Natural killer cell (primary cell): Measurements from ENCODE around the gene ADAMTS18. TPM values are rescaled to one million over a fixed set of nuclear protein-coding genes. Genes with fewer than 3 reads are reported as not detected.

ENCODE experiments used
- ATAC-seq, 3 donors: fragments of 150-1000 bp in 2 of 3; fragments of 200-7000 bp in 1 of 3; cut with Tn5 transposase; 1 replicate in 1 of 3; 2 replicates in 2 of 3; pipeline ENCODE4 v1.10.0; 2021; ENCODE audit warnings: mild to moderate bottlenecking in 2 of 3, moderate library complexity in 2 of 3
- DNase-seq, 2 donors: peaks; one replicate each; pipeline versions ENCODE4 v3.0.0 to v3.0.0-alpha.2; 2013 to 2021; ENCODE audit warnings: mixed read lengths in 1 of 2
- H3K27ac ChIP-seq: one replicate; pipeline ENCODE4 v1.5.1; 2013; ENCODE audit warnings: mild to moderate bottlenecking, low read length
- H3K27me3 ChIP-seq: one replicate; pipeline ENCODE4 v1.6.1; 2013; ENCODE audit warnings: low read length; ENCODE audit not compliant: control insufficient read depth, insufficient read depth
- H3K36me3 ChIP-seq: one replicate; pipeline ENCODE4 v1.6.1; 2013; ENCODE audit warnings: low read length; ENCODE audit not compliant: control insufficient read depth, insufficient read depth
- H3K4me1 ChIP-seq: one replicate; pipeline ENCODE4 v1.6.1; 2013; ENCODE audit warnings: low read length; ENCODE audit not compliant: control insufficient read depth, insufficient read depth
- H3K4me3 ChIP-seq: one replicate; pipeline ENCODE4 v1.5.1; 2013; ENCODE audit warnings: low read length
- H3K9me3 ChIP-seq: one replicate; pipeline ENCODE4 v1.6.1; 2013; ENCODE audit warnings: low read length; ENCODE audit not compliant: control insufficient read depth, insufficient read depth
- H3K27ac Mint-ChIP-seq, 2 donors: one replicate each; pipeline ENCODE4 v1.8.0; 2022; ENCODE audit warnings: mild to moderate bottlenecking in 2 of 2, mixed read lengths in 2 of 2, moderate library complexity in 1 of 2
- H3K27me3 Mint-ChIP-seq, 2 donors: one replicate each; pipeline ENCODE4 v1.8.0; 2022; ENCODE audit warnings: low read depth in 2 of 2, mixed read lengths in 2 of 2
- H3K36me3 Mint-ChIP-seq: one replicate; pipeline ENCODE4 v1.8.0; 2022; ENCODE audit warnings: mixed read lengths
- H3K4me1 Mint-ChIP-seq, 2 donors: one replicate each; pipeline ENCODE4 v1.8.0; 2022; ENCODE audit warnings: mixed read lengths in 2 of 2
- H3K4me3 Mint-ChIP-seq: one replicate; pipeline ENCODE4 v1.8.0; 2022; ENCODE audit warnings: mild to moderate bottlenecking, moderate library complexity, mixed read lengths
- H3K9me3 Mint-ChIP-seq, 2 donors: one replicate each; pipeline ENCODE4 v1.8.0; 2022; ENCODE audit warnings: mixed read lengths in 2 of 2
- CTCF ChIP-seq: fragments of 200-600 bp; IDR thresholded peaks from one replicate; pipeline ENCODE4 v1.8.0; 2022; ENCODE audit warnings: antibody characterized with exemption
- WGBS: methylation state at CpG from one replicate; pipeline ENCODE4 v1.1.7; 2013; ENCODE audit warnings: missing lambda C conversion rate; ENCODE audit not compliant: insufficient coverage; 5-methylcytosine and 5-hydroxymethylcytosine counted together
- intact Hi-C: fragments of 100-400 bp; cut with micrococcal nuclease; formaldehyde crosslinking; loops from one replicate; pipeline ENCODE4 v1.14.2; 2022
- total RNA-seq, 4 donors: library from RNA; stranded (reverse); fragments of 120-200 nt in 1 of 4; gene quantifications; one replicate each; pipeline versions ENCODE4 v1.2.3 to v1.2.4, GENCODE V29; 2013 to 2022

ADAMTS18 gene
- total RNA-seq, 3 donors from 2014 or later (not counting 1 experiment from before 2014, with no cell fraction given), result not detected

- Histone ChIP-seq H3K27ac (no peak overlapping the region), H3K36me3 (no peaks in the 10 kb centered on the region), H3K4me3 (no peak overlapping the region), H3K4me1 (no peaks in the 10 kb centered on the region), H3K27me3 (no peaks in the 10 kb centered on the region), H3K9me3 (no peaks in the 10 kb centered on the region)
- no peak for TF ChIP-seq CTCF
- 93% methylated on average over 5 of the region's 5 CpGs for WGBS
- DNase-seq (no peak), ATAC-seq (no peak)
- H3K4me3 Mint-ChIP-seq, result no peak overlapping the region
- intact Hi-C loops, result no loop called here
- peaks cover 15 to 23% of the 10 kb centered on the region in 2 donors for H3K4me1 Mint-ChIP-seq
- no peaks in the 10 kb centered on the region for H3K36me3 Mint-ChIP-seq
- no peak overlapping the region for H3K27ac Mint-ChIP-seq
- no peaks in the 10 kb centered on the region for H3K9me3 Mint-ChIP-seq
- H3K27me3 Mint-ChIP-seq, result peaks cover 0 to 3% of the 10 kb centered on the region in 2 donors
Observed at GRCh38 chr16:77297996-77298395, 136.8 kb downstream of the ADAMTS18 start.

GRCh38 chr16:77295896-77296295 lies 138.9 kb downstream of the ADAMTS18 start:
- no peaks in the 10 kb centered on the region for H3K27me3 ChIP-seq
- 100% methylated on average over 1 of the region's 3 CpGs for WGBS
- Mint-ChIP-seq H3K27me3 (peaks cover 0 to 3% of the 10 kb centered on the region in 2 donors), H3K27ac (no peak overlapping the region), H3K9me3 (no peaks in the 10 kb centered on the region), H3K36me3 (no peaks in the 10 kb centered on the region), H3K4me3 (no peak overlapping the region), H3K4me1 (peaks cover 6% of the 10 kb centered on the region in 2 donors)
- DNase-seq (no peak), ATAC-seq (no peak)
- no peaks in the 10 kb centered on the region for H3K36me3 ChIP-seq
- no peak overlapping the region for H3K27ac ChIP-seq
- intact Hi-C loops, result no loop called here
- no peak overlapping the region for H3K4me3 ChIP-seq
- TF ChIP-seq CTCF, result no peak
- H3K4me1 ChIP-seq, result no peaks in the 10 kb centered on the region
- H3K9me3 ChIP-seq, result no peaks in the 10 kb centered on the region

GRCh38 chr16:77290451-77291115 lies 144.3 kb downstream of the ADAMTS18 start:
- 92% methylated on average over 10 of the region's 10 CpGs for WGBS

More at GRCh38 chr16:77290451-77291115, 144.3 kb downstream of the ADAMTS18 start:
- ATAC-seq (no peak), DNase-seq (no peak)
- H3K4me1 Mint-ChIP-seq, result no peaks in the 10 kb centered on the region
- TF ChIP-seq CTCF, result no peak
- no peaks in the 10 kb centered on the region for H3K36me3 ChIP-seq
- no peak overlapping the region for H3K4me3 Mint-ChIP-seq
- H3K27ac Mint-ChIP-seq, result no peak overlapping the region
- no peaks in the 10 kb centered on the region for H3K9me3 ChIP-seq
- H3K27ac ChIP-seq, result no peak overlapping the region
- H3K4me3 ChIP-seq, result no peak overlapping the region
- H3K36me3 Mint-ChIP-seq, result no peaks in the 10 kb centered on the region
- no peaks in the 10 kb centered on the region for H3K27me3 ChIP-seq
- intact Hi-C loops, result no loop called here
- H3K9me3 Mint-ChIP-seq, result no peaks in the 10 kb centered on the region
- H3K27me3 Mint-ChIP-seq, result peaks cover 0 to 5% of the 10 kb centered on the region in 2 donors
- H3K4me1 ChIP-seq, result no peaks in the 10 kb centered on the region
